A673 (cell line): ENCODE results near the gene HBP1.
"Not testable (repeated sequence)": the region's sequence is repeated elsewhere in the genome, so short reads cannot be mapped to it uniquely, and the experiment has no call there.

ENCODE experiments used
- EZH2 ChIP-seq: fragments of 200-600 bp; sonication (generic); IDR thresholded peaks from 2 replicates; pipeline ENCODE4 v1.6.1; 2017; ENCODE audit warnings: borderline replicate concordance, low read depth, mild to moderate bottlenecking, mixed read lengths, antibody characterized with exemption, low read length; ENCODE audit not compliant: poor library complexity, severe bottlenecking
- TF ChIP-seq, protein P1 (sequence below): fragments of 300-800, 200-600 bp; sonication (generic); conservative IDR thresholded peaks from 2 replicates; pipeline ENCODE4 v1.5.1; 2017; ENCODE audit warnings: low read depth, mild to moderate bottlenecking, antibody characterized with exemption, low read length, moderate library complexity, mixed read lengths

DNA sequence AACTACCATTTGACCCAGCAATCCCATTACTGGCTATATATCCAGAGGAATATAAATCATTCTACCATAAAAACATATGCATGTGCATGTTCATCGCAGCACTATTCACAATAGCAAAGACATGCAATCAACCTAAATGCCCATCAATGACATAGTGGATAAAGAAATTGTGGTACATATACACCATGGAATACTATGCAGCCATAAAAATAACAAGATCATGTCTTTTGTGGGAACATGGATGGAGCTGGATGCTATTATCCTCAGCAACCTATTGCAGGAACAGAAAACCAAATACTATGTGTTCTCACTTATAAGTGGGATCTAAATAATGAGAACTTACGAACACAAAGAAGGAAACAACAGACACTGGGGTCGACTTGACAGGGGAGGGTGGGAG, 78.0 kb downstream of the HBP1 start:
- TF ChIP-seq, protein P1, sequence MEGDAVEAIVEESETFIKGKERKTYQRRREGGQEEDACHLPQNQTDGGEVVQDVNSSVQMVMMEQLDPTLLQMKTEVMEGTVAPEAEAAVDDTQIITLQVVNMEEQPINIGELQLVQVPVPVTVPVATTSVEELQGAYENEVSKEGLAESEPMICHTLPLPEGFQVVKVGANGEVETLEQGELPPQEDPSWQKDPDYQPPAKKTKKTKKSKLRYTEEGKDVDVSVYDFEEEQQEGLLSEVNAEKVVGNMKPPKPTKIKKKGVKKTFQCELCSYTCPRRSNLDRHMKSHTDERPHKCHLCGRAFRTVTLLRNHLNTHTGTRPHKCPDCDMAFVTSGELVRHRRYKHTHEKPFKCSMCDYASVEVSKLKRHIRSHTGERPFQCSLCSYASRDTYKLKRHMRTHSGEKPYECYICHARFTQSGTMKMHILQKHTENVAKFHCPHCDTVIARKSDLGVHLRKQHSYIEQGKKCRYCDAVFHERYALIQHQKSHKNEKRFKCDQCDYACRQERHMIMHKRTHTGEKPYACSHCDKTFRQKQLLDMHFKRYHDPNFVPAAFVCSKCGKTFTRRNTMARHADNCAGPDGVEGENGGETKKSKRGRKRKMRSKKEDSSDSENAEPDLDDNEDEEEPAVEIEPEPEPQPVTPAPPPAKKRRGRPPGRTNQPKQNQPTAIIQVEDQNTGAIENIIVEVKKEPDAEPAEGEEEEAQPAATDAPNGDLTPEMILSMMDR = not testable (repeated sequence)
- not testable (repeated sequence) for TF ChIP-seq EZH2
